ENCODE data around the gene SLC16A10.

SLC16A10 gene

GRCh38 chr6:111274593-111275217, 187.4 kb downstream of the SLC16A10 start:
- H3K4me3 Mint-ChIP-seq = no peak overlapping the region

GRCh38 chr6:111276335-111276734, 189.0 kb downstream of the SLC16A10 start:
- H3K4me3 Mint-ChIP-seq = no peak overlapping the region
- H3K27ac Mint-ChIP-seq = no peak overlapping the region
- H3K4me1 Mint-ChIP-seq = peaks cover 8% of the 10 kb centered on the region
- H3K36me3 Mint-ChIP-seq (ENCODE audit: low read depth) = peaks cover 91% of the 10 kb centered on the region
- H3K27me3 Mint-ChIP-seq (ENCODE audit: low read depth) = no peaks in the 10 kb centered on the region
- peaks cover 57% of the 10 kb centered on the region for H3K9me3 Mint-ChIP-seq
- TF ChIP-seq CTCF (IDR thresholded peaks at IDR 0.05; ENCODE audit: unreplicated experiment in 3 of 3) = no peak

More at GRCh38 chr6:111274593-111275217, 187.4 kb downstream of the SLC16A10 start:
- TF ChIP-seq CTCF (IDR thresholded peaks at IDR 0.05; ENCODE audit: unreplicated experiment in 3 of 3) = no peak
- no peaks in the 10 kb centered on the region for H3K4me1 Mint-ChIP-seq
- H3K9me3 Mint-ChIP-seq = peaks cover 51% of the 10 kb centered on the region
- no peak overlapping the region for H3K27ac Mint-ChIP-seq
- H3K27me3 Mint-ChIP-seq (ENCODE audit: low read depth) = no peaks in the 10 kb centered on the region
- H3K36me3 Mint-ChIP-seq (ENCODE audit: low read depth) = peaks cover 81% of the 10 kb centered on the region

- Mint-ChIP-seq H3K27me3 (ENCODE audit: low read depth) (no peaks in the 10 kb centered on the region), H3K36me3 (ENCODE audit: low read depth) (peaks cover 95% of the 10 kb centered on the region), H3K9me3 (peaks cover 59% of the 10 kb centered on the region), H3K4me1 (peaks cover 8% of the 10 kb centered on the region), H3K4me3 (no peak overlapping the region), H3K27ac (no peak overlapping the region)
- no peak for TF ChIP-seq CTCF (IDR thresholded peaks at IDR 0.05; ENCODE audit: unreplicated experiment in 3 of 3)
Observed at GRCh38 chr6:111276736-111277135, 189.4 kb downstream of the SLC16A10 start.

- Mint-ChIP-seq H3K27me3 (ENCODE audit: low read depth) (no peaks in the 10 kb centered on the region), H3K9me3 (peaks cover 64% of the 10 kb centered on the region), H3K4me3 (no peak overlapping the region), H3K36me3 (ENCODE audit: low read depth) (peaks cover 98% of the 10 kb centered on the region), H3K27ac (no peak overlapping the region), H3K4me1 (peaks cover 12% of the 10 kb centered on the region)
- no peak for TF ChIP-seq CTCF (IDR thresholded peaks at IDR 0.05; ENCODE audit: unreplicated experiment in 3 of 3)
Observed at GRCh38 chr6:111277819-111278218, 190.5 kb downstream of the SLC16A10 start.

- Mint-ChIP-seq H3K9me3 (peaks cover 55% of the 10 kb centered on the region), H3K4me3 (no peak overlapping the region), H3K4me1 (peaks cover 12% of the 10 kb centered on the region), H3K36me3 (ENCODE audit: low read depth) (peaks cover 98% of the 10 kb centered on the region), H3K27me3 (ENCODE audit: low read depth) (no peaks in the 10 kb centered on the region), H3K27ac (no peak overlapping the region)
- no peak for TF ChIP-seq CTCF (IDR thresholded peaks at IDR 0.05; ENCODE audit: unreplicated experiment in 3 of 3)
Observed at GRCh38 chr6:111278731-111279130, 191.4 kb downstream of the SLC16A10 start.

- Mint-ChIP-seq H3K4me1 (peaks cover 12% of the 10 kb centered on the region), H3K27ac (peak overlapping the region in 2 of 3 experiments; percentile 30 to 38), H3K27me3 (ENCODE audit: low read depth) (no peaks in the 10 kb centered on the region), H3K4me3 (no peak overlapping the region), H3K9me3 (peaks cover 42% of the 10 kb centered on the region), H3K36me3 (ENCODE audit: low read depth) (peaks cover 95% of the 10 kb centered on the region)
- no peak for TF ChIP-seq CTCF (IDR thresholded peaks at IDR 0.05; ENCODE audit: unreplicated experiment in 3 of 3)
Observed at GRCh38 chr6:111280445-111280955, 193.2 kb downstream of the SLC16A10 start.

Measured in nephron (organoid).